Forelimb muscle (tissue), 1 donor: ENCODE data around the gene MRGPRF. TPM values are rescaled to one million over a fixed set of nuclear protein-coding genes. Genes with fewer than 3 reads are reported as not detected.

Source experiments
- DNase-seq: peaks from one replicate; pipeline ENCODE4 v3.0.0-alpha.2; 2013; ENCODE audit warnings: low read depth
- polyA plus RNA-seq: library from polyadenylated mRNA; unstranded; fragments of 120-200 nt; gene quantifications from one replicate; pipeline ENCODE4 v1.2.1, GENCODE V29; 2013; ENCODE audit not compliant: insufficient read length

The MRGPRF gene
- polyA plus RNA-seq, 1 donor = 18.3 TPM

DNA sequence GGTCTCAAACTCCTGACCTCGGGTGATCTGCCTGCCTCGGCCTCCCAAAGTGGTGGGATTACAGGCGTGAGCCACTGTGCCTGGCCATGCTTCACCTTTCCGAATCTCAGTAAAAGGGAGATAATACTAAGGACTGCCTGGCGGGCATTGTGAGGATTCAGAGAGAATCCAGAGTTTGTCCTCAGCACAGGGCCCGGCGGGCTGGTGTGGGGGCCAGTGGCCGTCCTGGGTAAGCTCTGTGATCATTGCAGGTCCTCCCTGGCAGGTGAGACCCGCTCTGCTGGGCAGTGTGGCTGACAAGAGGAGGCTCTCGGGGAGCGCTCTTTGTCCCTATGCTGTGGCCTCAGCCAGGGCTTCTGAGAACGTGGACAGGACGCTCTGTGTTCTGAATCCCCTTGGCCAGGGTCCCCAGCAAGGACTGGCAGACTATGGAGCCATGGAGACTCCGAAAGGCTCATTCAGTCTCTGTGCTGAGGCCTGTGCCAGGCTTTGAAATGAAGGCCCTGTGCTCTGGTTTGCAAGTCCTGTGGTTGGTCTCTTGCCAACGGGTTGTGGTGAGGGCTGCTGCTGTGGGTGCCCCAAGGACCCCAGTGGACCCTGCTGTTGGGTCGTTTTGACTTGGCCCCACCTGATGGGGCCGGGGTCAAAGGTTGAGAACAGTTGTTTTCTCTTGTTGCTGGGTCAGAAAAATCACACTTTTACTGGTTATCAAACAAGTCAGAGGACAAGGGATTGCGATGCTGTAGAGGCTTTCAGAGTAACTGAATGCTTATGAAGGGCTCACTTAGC, 37.7 kb upstream of the MRGPRF start:
- DNase-seq = no peak

DNA sequence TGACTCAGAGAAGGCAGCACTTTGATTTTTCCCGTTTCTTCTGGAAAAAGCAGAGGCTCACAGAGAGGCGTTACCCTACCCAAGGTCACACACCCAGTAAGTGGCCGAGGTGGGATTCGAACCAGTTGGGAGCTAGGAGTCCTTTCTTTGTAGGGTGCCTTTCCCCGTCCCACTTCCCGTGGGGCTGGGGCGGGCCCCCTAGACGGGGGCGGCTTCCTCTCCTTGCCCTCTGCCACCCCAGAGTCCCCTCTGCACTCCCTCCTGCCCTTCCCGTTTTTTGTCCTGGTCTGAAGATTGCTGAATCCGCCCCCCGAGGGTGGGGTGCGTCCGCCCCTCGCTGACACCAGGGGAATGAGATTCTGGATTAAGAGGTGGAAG, 36.4 kb upstream of the MRGPRF start:
- DNase-seq = no peak

DNA sequence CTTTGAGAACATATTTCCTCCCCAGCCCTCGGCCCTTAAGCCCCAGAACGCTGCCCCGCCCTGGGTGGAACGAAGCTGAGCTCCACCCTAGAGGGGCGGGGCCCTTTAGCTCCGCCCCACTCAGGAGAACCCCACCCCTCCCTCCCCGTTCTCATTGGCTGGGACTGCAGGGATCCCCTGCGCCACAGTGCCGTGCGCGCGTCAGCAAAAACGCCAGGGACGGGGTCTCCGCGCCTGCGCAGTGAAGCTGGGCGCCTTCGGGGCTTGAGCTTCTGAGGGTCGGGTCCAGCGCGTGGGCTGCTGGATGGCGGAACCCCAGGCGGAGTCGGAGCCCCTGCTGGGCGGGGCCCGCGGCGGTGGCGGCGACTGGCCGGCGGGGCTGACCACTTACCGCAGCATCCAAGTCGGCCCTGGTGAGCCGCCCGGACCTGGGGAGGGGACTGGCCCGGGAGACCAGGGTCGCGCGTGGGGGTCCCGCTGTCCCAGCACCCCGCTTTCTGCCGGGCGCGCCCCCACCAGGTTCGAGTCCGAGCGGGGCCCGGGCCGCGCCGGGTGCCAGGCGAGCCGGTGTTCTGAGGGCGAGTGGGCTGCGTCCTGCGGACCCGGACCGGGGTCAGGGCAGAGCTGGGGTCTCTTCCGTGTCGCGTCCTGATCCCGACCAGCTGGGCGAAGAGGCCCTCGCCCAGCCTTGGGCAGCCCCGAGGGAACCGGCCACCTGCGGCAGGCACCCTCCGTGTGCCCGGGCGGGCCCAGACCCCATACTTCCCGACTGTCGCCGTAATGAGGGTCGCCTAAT, 35.8 kb upstream of the MRGPRF start, which contains the start of gene TPCN2:
Gene TPCN2 (plus strand): TSS at position 239 of the 796 bp plus-strand sequence. CDS start 66 bp downstream, at position 305.
- peak; percentile 84 for DNase-seq

DNA sequence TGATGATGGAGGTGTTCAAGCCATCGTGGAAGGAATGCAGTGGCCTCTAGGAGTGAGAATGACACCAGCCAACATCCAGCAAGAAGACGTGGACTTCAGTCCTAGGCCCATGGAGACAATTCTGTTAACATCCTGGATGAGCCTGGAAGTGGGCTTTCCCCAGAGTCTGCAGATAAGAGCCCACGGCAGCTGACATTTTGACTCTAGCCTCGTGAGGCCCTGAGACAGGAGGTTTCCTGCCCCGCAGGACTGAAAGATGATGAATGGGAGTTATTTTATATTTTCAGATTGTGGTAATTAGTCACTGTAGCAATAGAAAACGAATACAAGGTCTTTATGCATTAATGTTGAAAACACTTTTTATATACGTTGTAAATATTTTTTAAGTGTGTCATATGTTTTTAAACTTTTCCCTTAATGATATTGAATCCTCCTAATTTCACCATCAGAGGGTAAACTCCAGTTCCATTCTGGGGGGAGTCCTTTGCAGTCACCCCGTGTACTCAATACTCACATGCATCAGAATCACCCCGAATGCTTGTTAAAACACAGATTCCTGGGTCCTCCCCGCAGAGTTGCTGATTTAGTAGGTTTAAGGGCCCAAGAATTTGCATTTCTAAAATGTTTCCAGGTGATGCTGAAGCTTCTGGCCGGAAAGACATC, 35.1 kb upstream of the MRGPRF start:
- DNase-seq = no peak

DNA sequence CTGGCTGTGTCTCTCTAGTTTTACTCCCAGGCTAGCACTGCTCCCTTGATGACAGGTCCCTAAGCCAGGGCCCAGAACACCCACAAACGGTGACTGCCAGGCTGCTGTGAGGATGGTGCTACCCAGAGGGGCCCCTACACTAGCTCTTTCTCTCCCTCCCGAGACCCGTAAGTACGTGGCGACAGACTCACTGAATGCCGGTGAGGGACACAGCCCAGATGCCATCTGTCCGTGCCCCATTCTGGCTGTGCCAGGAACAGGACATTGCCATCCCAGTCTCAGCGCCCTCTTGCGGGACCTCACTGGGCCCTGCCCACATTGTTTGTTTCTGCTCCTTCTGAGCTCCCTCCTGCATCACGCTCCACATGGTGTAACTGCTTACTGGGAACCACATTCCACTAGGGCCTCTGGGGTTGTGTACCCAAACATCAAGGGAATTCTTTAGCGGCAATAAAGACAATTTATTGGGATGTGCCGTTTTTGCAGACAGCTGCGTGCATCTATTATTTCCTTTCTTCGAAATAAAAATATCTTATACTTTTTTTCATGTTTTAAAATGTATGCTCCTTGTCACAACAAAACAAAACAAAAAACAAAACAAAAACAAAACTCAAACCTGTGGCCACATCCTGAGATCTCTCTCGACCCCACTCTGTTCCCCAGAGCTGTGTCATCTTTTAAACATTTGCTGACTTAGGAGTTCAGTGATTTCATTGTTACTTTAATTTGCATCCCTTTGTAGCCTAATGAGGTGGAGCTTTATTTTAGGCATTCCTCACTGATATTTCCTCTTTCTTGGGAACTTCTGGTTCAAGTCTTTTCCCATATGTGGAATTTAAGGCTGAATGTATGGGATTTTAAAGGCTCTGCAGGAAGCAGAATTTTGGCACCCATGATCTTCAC, 31.3 kb upstream of the MRGPRF start:
- DNase-seq = no peak

DNA sequence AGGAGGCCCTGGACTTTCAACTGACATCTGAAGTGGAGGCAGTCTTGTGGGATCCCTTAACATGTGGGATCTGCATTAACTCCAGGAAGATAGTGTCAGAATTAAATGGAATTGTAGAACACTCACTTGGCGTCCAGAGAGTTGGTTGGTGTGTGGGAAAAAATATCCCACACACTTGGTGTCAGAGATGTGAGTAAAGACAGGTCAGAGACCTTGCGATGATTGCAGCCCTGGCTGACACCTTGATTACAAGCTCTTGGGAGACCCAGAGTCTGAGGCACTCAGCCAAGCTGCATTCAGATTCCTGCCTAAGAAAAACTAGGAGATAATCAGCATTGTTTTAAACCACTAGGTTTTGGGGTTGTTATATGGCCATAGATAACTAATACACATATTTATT, 28.5 kb upstream of the MRGPRF start:
- no peak for DNase-seq

DNA sequence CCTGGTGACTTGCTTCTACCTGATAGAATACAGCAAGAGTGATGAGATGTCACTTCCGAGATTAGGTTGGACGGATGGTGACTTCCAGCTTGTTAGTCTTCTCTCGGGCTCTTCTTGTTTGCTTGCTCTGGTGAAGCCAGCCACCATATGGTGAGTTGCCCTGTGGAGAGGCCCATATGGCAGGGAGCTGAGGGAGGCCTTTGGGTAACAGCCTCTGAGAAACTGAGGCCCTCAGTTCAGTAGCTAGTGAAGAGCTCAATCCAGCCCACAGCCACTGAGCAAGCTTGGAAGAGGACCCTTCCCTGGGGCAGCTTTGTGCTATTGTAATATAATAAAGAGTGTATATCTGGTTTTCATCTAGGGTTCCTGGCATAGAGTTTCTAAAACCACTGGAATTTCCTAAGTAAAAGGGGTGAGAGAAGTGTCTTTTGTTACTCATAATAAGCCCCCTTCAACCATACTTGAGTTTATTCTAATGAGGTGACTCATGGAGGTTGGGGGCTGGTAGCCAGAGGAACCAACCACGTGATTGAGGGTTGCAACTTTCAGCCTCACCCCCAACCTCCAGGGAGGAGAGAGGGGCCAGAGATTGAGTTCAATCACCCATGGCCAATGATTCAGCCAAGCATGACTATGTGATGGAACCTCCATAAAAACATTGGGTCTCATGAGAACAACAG, 27.7 kb upstream of the MRGPRF start:
- DNase-seq = no peak

DNA sequence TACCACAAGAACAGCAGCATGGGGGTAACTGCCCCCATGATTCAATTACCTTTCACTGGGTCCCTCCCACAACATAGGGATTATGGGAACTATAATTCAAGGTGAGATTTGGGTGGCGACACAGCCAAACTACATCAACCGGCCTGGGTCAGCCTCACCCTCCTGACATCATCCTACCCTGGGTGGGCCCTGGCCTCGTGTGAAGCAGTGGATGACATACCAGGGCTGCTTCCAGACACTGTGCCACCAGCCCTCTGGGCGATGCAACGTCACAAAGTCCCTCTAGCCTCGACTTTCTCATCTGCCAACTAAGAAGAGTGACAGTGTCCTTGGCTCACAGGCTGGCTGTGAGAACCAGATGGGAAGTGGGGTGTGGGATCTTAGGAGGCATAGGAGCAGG, 27.0 kb upstream of the MRGPRF start:
- DNase-seq = no peak

DNA sequence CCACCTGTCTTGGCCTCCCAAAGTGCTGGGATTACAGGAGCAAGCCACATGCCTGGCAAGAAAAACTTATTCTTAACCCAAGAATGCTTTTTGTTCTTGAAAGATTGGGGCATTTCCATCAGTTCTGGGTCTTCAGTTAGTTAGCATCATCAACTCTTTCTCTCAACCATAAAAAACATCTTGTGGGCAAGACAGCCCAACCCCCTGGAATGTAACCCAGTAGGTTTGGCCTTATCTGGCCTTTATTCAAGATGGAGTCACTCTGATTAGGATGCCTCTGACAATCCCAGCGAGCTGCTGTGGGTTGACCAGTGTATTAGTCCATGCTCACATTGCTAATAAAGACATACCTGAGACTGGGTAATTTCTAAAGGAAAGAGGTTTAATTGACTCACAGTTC, 26.5 kb upstream of the MRGPRF start:
- no peak for DNase-seq

DNA sequence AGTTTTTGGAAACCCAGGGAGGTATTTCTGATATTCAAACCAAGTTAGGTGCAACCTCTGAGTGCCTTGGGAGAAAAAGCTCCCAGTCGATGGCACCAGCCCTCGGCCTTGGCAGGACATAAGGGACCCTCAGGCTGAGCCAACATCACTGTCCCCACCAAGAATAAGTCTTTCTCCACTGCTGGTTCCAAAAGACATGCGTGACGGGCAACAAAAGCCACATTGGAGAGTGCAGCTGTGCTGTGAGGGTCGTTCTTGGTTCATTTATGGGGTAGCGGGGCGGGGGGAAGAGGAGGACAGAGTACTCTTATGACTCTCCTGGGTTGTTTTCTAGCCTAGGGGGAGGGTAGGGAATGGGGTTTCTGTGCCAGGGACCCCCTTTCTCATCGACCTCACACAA, 24.5 kb upstream of the MRGPRF start:
- no peak for DNase-seq

DNA sequence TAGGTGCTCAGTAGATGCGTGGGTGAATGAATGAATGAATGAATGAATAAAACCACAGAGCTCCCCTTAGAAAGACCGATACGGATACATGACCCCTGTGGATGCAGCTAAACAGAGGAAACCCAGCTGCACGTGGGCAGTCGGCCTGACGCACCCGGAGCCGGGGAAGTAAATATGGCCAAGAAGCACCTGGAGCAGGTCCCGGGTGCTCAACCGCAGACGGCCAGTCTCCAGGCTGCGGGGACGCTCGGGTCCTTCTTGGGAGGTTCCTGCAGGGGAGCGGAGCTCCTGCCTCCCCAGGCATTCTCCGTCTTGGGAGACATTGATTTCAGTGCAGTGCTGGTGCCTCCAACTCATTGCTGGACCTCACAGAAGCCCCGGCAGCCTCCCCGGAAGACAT, 24.0 kb upstream of the MRGPRF start:
- no peak for DNase-seq

DNA sequence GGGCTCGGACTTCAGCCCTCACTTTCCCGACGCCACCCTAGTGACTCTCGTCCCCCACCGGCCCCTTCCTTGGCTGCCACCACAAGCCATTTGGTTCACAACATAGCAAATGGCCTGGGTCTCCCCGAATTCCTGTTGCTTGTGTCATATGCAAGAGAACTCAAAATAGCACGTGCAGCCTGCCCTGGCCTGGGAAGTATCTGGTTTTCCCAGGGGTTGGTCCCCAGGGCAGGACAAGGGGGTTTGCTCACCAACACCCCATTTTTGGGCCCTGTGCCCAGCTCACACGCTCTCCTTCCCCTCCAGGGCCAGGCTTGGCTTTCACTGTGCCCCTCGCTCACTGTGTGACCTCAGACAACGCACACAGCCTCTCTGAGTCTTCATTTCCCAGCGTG, 22.9 kb upstream of the MRGPRF start:
- DNase-seq = no peak

DNA sequence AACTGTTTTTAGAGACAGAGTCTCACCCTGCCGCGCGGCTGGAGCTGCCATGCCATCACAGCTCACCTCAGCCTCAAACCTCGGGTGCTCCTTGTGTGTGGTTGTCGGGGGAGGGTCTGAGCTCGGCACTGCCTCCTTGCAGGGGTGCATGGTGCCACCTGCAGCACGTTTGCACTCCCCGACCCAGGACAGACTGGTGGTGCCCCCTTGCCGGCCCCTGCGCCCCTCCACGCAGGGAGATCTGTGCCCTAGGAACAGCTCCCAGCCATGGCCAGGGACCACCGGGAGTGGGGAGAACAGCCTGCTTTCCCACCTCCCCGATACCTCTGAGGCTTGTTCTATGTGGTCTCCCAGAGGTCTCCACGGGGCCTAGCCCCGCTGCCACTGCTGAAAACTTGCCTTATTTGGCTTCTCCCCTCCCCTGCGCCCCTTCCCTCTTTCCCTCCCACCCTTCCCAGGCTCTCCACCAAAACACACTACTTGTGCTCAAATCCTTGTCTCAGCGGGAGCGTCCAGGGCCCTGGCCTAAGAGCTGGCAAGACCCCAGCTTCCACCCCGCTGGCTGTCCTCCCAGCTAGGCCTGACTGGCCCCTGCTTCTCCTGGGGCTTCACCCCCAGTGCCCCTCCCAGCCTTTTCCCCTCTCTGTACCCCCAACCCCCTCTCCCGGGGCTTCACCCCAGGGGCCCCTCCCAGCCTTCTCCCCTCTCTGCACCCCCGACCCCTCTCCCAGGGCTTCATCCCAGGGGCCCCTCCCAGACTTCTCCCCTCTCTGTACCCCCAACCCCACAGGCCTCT, 22.3 kb upstream of the MRGPRF start:
- DNase-seq = no peak

DNA sequence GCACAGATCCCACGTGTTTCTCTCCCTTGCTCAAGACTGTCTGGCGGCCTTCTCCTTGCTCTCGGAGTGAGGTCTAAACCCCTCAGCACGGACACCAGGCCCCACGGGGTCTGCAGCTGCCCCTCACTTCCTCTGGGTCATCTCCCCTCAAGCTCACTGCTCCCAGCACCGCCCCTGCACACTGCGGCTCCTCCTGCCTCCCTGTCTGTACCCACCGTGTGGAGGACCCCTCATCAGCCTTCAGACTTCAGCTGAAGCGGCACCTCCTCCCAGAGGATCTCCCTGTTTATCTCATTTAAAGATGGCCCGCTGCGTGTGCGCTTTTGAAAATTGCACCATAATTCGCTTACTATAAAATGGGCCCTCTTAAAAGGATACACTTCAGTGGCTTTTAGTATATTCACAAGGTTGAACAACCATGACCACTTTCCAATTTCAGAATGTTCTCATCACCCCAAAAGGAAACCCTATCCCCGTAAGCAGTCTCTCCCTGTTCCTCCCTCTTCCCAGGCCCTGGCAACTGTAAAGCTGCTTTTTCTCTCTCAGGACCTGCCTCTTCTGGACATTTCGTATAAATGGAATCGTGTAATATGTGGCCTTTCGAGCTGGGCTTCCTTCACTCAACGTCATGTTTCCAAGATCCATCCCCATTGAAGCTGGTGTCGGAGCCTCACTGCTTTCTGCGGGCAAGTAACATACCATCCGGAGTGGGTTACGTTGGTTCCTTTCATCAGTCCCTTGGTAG, 21.2 kb upstream of the MRGPRF start:
- DNase-seq = no peak

DNA sequence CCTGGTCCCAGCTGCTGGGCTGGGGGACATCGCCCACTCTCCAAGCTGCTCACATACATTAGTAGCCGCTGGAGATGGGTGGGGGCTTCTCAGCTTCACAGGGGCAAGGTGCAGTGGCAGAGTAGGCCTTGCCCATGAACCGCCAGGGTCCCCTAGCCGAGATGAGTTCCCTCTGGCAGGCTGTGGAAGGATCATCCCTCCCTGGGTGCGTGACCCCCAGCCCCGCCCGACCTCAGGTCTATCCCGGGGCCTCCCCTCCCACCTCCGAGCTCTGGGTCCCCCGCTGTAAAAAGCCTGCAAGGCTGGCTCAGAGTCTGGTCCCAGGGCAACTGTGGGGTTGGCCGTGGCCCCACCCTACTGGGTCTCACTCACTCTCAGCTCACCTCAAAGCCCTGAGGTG, 20.4 kb upstream of the MRGPRF start:
- DNase-seq = no peak

DNA sequence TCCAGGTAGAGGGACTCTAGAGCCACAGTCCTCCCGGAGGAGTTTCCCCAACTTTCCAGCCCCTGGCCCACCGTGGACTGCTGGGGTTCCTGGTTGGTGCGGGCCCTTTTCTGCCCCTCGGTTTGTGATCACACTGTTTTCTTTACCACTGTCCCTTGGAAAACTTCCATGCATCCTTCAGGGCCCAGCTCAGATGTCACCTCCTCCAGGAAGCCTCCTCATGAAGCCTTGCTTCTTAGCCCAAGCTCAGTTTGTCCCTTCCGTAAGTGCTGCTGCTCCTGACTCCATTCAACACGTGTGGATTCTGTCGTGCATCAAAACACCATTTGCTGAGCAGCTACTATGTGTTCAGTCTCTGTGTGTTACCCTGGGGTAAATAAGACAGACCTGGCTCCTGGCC, 19.8 kb upstream of the MRGPRF start:
- no peak for DNase-seq

DNA sequence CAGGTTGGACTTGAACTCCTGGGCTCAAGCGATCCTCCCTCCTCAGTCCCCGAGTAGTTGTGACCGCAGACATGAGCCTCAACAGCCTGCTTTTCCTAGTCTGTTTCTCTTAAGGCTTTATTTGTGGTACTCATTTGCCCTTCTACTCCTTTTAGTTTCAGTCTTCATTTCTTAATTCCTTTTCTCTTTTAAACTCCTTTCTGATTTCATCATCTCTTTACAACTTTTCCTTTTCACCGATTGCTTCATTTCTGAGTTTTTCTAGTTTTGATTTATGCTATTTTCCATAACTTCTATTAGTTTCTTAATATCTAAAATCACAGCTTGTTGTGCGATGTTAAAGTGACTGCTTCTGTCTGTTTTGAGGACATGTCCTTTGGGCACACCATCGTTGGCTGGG, 17.3 kb upstream of the MRGPRF start:
- no peak for DNase-seq

DNA sequence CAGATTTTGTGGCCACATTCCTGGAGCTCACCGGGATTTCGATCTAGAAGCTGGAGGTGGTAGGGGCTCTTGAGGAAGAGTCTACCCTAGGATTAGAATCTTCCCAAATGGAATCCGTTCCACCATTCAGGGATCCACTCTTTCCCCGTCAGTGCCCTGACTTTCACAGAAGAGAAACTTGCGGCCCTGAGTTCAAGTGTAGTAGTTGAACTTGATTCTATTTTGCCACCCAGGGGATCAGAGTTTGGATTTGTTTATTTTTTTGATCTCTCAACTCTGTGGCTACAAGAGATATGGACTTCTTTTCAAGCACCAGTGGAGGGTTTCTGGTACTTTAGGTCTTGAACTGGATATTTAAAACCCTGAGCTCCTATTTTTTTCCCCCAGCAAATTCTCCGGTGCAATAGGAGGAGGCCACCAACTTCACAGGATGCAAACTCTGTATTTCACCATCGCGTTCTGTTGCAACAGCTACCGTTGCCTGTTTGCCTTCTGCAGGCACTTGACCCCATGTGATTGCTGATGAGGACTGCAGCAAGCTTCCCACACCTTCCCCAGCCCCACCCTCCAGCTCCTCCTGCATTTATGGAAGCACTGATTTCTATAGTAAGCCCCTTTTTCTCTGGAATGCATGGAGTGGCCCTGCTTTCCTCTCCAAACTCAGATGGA, 14.8 kb upstream of the MRGPRF start:
- DNase-seq = no peak

DNA sequence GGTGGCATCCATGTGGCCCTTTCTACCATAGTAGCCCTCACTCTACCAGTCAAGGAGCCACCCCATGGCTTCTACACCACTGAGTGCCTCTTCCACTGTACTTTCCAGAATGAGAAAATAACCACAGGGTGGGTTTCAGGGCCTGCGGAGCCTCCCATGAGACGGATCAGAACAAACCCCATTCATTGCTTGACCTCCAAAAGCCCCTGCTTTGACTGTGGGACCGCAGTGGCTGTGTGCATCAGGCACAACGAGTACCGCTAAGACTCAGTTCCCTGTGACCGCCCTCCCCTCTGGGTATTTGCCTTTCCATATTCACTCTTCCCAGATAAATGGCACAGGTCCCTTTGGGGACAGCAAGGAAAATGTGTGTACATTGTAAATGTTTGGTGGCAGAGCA, 11.5 kb upstream of the MRGPRF start:
- DNase-seq = no peak
